ENCODE measurements around the gene RGS1. TPM values are rescaled to one million over a fixed set of nuclear protein-coding genes. Genes with fewer than 3 reads are reported as not detected.

RGS1 gene
- total RNA-seq, 1 experiment from 2014 or later: not detected

DNA sequence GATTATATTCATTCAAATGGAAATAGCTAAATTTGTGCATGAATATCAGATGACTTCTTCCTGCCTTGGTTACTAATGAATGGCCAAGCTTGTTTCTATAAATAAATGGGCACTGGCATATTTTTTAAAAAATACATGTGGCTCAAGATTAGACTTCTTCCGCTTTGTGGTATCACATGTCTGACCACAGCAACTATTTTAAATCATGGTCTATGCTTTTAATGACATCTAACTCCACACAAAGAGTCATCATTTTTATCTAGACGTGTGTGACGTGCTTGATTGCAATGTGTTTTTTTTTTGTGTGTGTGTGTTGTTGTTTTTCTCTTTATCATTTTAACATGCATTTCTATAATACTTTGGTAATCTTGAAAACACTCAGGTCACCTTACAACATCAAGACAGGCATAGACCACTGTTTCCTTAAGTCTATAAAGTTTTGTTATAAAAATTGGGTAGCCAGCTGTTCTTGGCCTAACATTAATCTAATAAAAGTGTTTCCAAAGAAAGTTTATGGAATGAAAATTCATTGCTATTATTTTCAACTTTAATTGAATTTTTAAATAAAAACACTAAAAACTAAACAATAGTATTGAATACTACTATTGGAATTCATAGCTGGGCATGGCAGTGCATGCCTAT is 29.5 kb downstream of the RGS1 start:
- DNase-seq (ENCODE audit: low read depth, low spot score): no peak
- Histone ChIP-seq H3K4me1 (ENCODE audit: control insufficient read depth, insufficient read depth, low read length) (no peaks in the 10 kb centered on the region), H3K36me3 (ENCODE audit: control insufficient read depth, insufficient read depth, low read length) (no peaks in the 10 kb centered on the region), H3K27ac (ENCODE audit: low read length) (no peak overlapping the region), H3K27me3 (ENCODE audit: control insufficient read depth, insufficient read depth, low read length) (no peaks in the 10 kb centered on the region), H3K4me3 (ENCODE audit: low read depth in 2 of 2, low read length in 2 of 2) (no peak overlapping the region), H3K9me3 (ENCODE audit: control insufficient read depth, insufficient read depth, low read depth, low read length) (no peaks in the 10 kb centered on the region)
- no TSS peak for BruUV-seq (replicated peaks)
- no peak for TF ChIP-seq CTCF (IDR thresholded peaks at IDR 0.05)
- no peak for TF ChIP-seq TCF7L2 (IDR thresholded peaks at IDR 0.05; ENCODE audit: low read depth, low read length)
- TF ChIP-seq POLR2AphosphoS5 (IDR thresholded peaks at IDR 0.05; ENCODE audit: low read depth, low read length): no peak
- no peak for TF ChIP-seq SIN3A (IDR thresholded peaks at IDR 0.05; ENCODE audit: borderline replicate concordance, insufficient read depth, low read depth, low read length)
- TF ChIP-seq REST (IDR thresholded peaks at IDR 0.05; ENCODE audit: insufficient read depth in 1 of 2, low read depth in 2 of 2, low read length in 1 of 2): no peak
- in situ Hi-C loops (cut with HindIII; ENCODE audit: low pct_unique_long_range_greater_than_20kb, low sequenced_read_pairs) (no loop called here), intact Hi-C loops (cut with micrococcal nuclease; ENCODE audit: unreplicated experiment) (no loop called here)
- CTCF ChIA-PET: no interaction called here
- POLR2A ChIA-PET: no interaction called here
- ATAC-seq: no peak

GRCh38 chr1:192608671-192609070 is 33.1 kb downstream of the RGS1 start:
- ChIA-PET POLR2A (no interaction called here), CTCF (no interaction called here)
- Histone ChIP-seq H3K4me3 (ENCODE audit: low read depth in 2 of 2, low read length in 2 of 2) (no peak overlapping the region), H3K27ac (ENCODE audit: low read length) (no peak overlapping the region), H3K36me3 (ENCODE audit: control insufficient read depth, insufficient read depth, low read length) (no peaks in the 10 kb centered on the region), H3K4me1 (ENCODE audit: control insufficient read depth, insufficient read depth, low read length) (no peaks in the 10 kb centered on the region), H3K27me3 (ENCODE audit: control insufficient read depth, insufficient read depth, low read length) (no peaks in the 10 kb centered on the region), H3K9me3 (ENCODE audit: control insufficient read depth, insufficient read depth, low read depth, low read length) (no peaks in the 10 kb centered on the region)
- DNase-seq (ENCODE audit: low read depth, low spot score) (no peak), ATAC-seq (no peak)
- intact Hi-C loops (cut with micrococcal nuclease; ENCODE audit: unreplicated experiment) (no loop called here), in situ Hi-C loops (cut with HindIII; ENCODE audit: low pct_unique_long_range_greater_than_20kb, low sequenced_read_pairs) (no loop called here)
- TF ChIP-seq POLR2AphosphoS5 (IDR thresholded peaks at IDR 0.05; ENCODE audit: low read depth, low read length) (no peak), TCF7L2 (IDR thresholded peaks at IDR 0.05; ENCODE audit: low read depth, low read length) (no peak), CTCF (IDR thresholded peaks at IDR 0.05) (no peak), SIN3A (IDR thresholded peaks at IDR 0.05; ENCODE audit: borderline replicate concordance, insufficient read depth, low read depth, low read length) (no peak), REST (IDR thresholded peaks at IDR 0.05; ENCODE audit: insufficient read depth in 1 of 2, low read depth in 2 of 2, low read length in 1 of 2) (no peak)
- BruUV-seq (replicated peaks): no TSS peak

All from Panc1 (cell line).